Gastroesophageal sphincter (tissue), 3 donors: Measurements from ENCODE around the gene SLC12A8.

Experiments used
- CTCF ChIP-seq, 4 experiments: fragments of 200-600 bp in 2 of 4; fragments of 450-650 bp in 2 of 4; sonication (generic) in 1 of 4; IDR thresholded peaks; one replicate each; pipeline ENCODE4 v1.5.1; 2017 to 2019; ENCODE audit warnings: antibody characterized with exemption in 4 of 4, mild to moderate bottlenecking in 2 of 4, moderate library complexity in 2 of 4
- POLR2A ChIP-seq, 2 donors: fragments of 450-650 bp; IDR thresholded peaks; one replicate each; pipeline ENCODE4 v1.6.1; 2017; ENCODE audit warnings: antibody characterized with exemption in 2 of 2, mild to moderate bottlenecking in 2 of 2, moderate library complexity in 1 of 2
- POLR2AphosphoS5 ChIP-seq: sonication (generic); formaldehyde crosslinking; IDR thresholded peaks from one replicate; pipeline ENCODE4 v1.6.1; 2017; ENCODE audit warnings: antibody characterized with exemption

GRCh38 chr3:125200731-125201139 lies 11.8 kb downstream of the SLC12A8 start:
- no peak for TF ChIP-seq CTCF (IDR thresholded peaks at IDR 0.05)
- TF ChIP-seq POLR2AphosphoS5: no peak
- TF ChIP-seq POLR2A (IDR thresholded peaks at IDR 0.05): no peak
